Measurements from ENCODE around the gene TBX19. TPM values are rescaled to one million over a fixed set of nuclear protein-coding genes. Genes with fewer than 3 reads are reported as not detected.
A peak's percentile ranks its signal among the peaks of the same experiment; 100 is the strongest.

The TBX19 gene
- total RNA-seq, 1 experiment from 2014 or later: 3.0 TPM

- intact Hi-C loops (cut with micrococcal nuclease): loop anchor here (10.0 kb wide), 2 partner anchors 257 to 767 kb away; no protein-coding TSS in a partner anchor
- ChIA-PET POLR2A (no interaction called here), RAD21 (ENCODE audit: low non-redundant PET in 1 of 2, low total read pairs in 2 of 2, uncharacterized antibody in 2 of 2, unreplicated experiment in 2 of 2) (no interaction called here), CTCF (interaction anchor here (1.5 kb wide), 1 partner anchor 25 kb away, joined by 3 read pairs; no protein-coding TSS in a partner anchor)
- Histone ChIP-seq H3K4me2 (ENCODE audit: low read length) (peak overlapping the region; percentile 72), H2AFZ (ENCODE audit: low read depth, low read length, poor library complexity, severe bottlenecking) (peak overlapping the region; percentile 76), H3K79me2 (ENCODE audit: insufficient read depth, low read length) (no peaks in the 10 kb centered on the region), H3K4me1 (ENCODE audit: control insufficient read depth in 1 of 2, insufficient read depth in 2 of 2, low read length in 2 of 2) (peaks cover 11 to 19% of the 10 kb centered on the region in 2 experiments; a peak in 3 of 4 replicates), H3K27me3 (ENCODE audit: insufficient read depth, low read length) (no peaks in the 10 kb centered on the region), H3K4me3 (replicated peaks in 1 of 2; ENCODE audit: low read depth in 1 of 2, low read length in 2 of 2) (peak overlapping the region; percentile 49 to 59), H3K36me3 (ENCODE audit: control insufficient read depth in 1 of 2, insufficient read depth in 2 of 2, low read length in 2 of 2) (no peaks in the 10 kb centered on the region), H3K9me2 (ENCODE audit: insufficient read depth) (no peaks in the 10 kb centered on the region), H3K9ac (ENCODE audit: low read length) (no peak overlapping the region), H3K27ac (ENCODE audit: low read depth, low read length) (peak overlapping the region; percentile 56; the same call in 1 of the 2 replicates), H4K20me1 (ENCODE audit: insufficient read depth) (no peaks in the 10 kb centered on the region), H3K9me3 (ENCODE audit: control insufficient read depth in 1 of 2, insufficient read depth in 1 of 2, low read depth in 1 of 2, low read length in 2 of 2) (no peaks in the 10 kb centered on the region)
- TF ChIP-seq SIN3A (IDR thresholded peaks at IDR 0.05; ENCODE audit: low read depth) (no peak), SRF (IDR thresholded peaks at IDR 0.05; ENCODE audit: low read depth) (no peak), CEBPB (IDR thresholded peaks at IDR 0.05; ENCODE audit: low read depth) (no peak), MAX (IDR thresholded peaks at IDR 0.05) (peak; percentile 13; the same call in 1 of the 2 replicates), POLR2AphosphoS5 (IDR thresholded peaks at IDR 0.05; ENCODE audit: low read depth, low read length) (no peak), RAD21 (IDR thresholded peaks at IDR 0.05; ENCODE audit: low read depth) (no peak)
- no TSS peak for BruUV-seq (replicated peaks)
- ATAC-seq (peak; percentile 11; the same call in 1 of the 2 replicates), DNase-seq (ENCODE audit: low read depth, low spot score) (no peak)
These were observed 67.0 kb downstream of the TBX19 start for GRCh38 chr1:168347630-168348029.

- Histone ChIP-seq H3K4me1 (ENCODE audit: control insufficient read depth in 1 of 2, insufficient read depth in 2 of 2, low read length in 2 of 2) (peaks cover 6 to 13% of the 10 kb centered on the region in 2 experiments; a peak in 3 of 4 replicates), H3K4me3 (replicated peaks in 1 of 2; ENCODE audit: low read depth in 1 of 2, low read length in 2 of 2) (peak overlapping the region; percentile 49 to 59), H3K27ac (ENCODE audit: low read depth, low read length) (peak overlapping the region; percentile 56; the same call in 1 of the 2 replicates), H3K9me3 (ENCODE audit: control insufficient read depth in 1 of 2, insufficient read depth in 1 of 2, low read depth in 1 of 2, low read length in 2 of 2) (no peaks in the 10 kb centered on the region), H4K20me1 (ENCODE audit: insufficient read depth) (no peaks in the 10 kb centered on the region), H3K9ac (ENCODE audit: low read length) (peak overlapping the region; percentile 34), H2AFZ (ENCODE audit: low read depth, low read length, poor library complexity, severe bottlenecking) (peak overlapping the region; percentile 76), H3K36me3 (ENCODE audit: control insufficient read depth in 1 of 2, insufficient read depth in 2 of 2, low read length in 2 of 2) (no peaks in the 10 kb centered on the region), H3K79me2 (ENCODE audit: insufficient read depth, low read length) (no peaks in the 10 kb centered on the region), H3K4me2 (ENCODE audit: low read length) (peak overlapping the region; percentile 72), H3K27me3 (ENCODE audit: insufficient read depth, low read length) (no peaks in the 10 kb centered on the region), H3K9me2 (ENCODE audit: insufficient read depth) (no peaks in the 10 kb centered on the region)
- BruUV-seq (replicated peaks): no TSS peak
- POLR2A ChIA-PET: no interaction called here
- TF ChIP-seq CTCF (IDR thresholded peaks at IDR 0.05 in 2 of 3, conservative IDR thresholded peaks at IDR 0.05 in 1 of 3; ENCODE audit: borderline replicate concordance in 1 of 3, insufficient read depth in 1 of 3, low read depth in 2 of 3, low read length in 2 of 3): no peak
- no peak for TF ChIP-seq YY1 (IDR thresholded peaks at IDR 0.05; ENCODE audit: extremely low read depth, insufficient replicate concordance, low read depth, low read length)
- no peak for TF ChIP-seq TCF7L2 (IDR thresholded peaks at IDR 0.05; ENCODE audit: borderline replicate concordance, extremely low read depth, insufficient read depth, insufficient read length)
- no peak for TF ChIP-seq ATF3 (IDR thresholded peaks at IDR 0.05)
- TF ChIP-seq EGR1 (IDR thresholded peaks at IDR 0.05; ENCODE audit: low read depth): no peak
- TF ChIP-seq CBX3 (IDR thresholded peaks at IDR 0.05; ENCODE audit: low read depth): no peak
- TF ChIP-seq MAX (IDR thresholded peaks at IDR 0.05): no peak
- no peak for TF ChIP-seq ELF1 (IDR thresholded peaks at IDR 0.05; ENCODE audit: borderline replicate concordance, low read depth)
- ATAC-seq (no peak), DNase-seq (ENCODE audit: low read depth, low spot score) (peak; percentile 16)
- CTCF ChIA-PET: no interaction called here
- intact Hi-C loops (cut with micrococcal nuclease): loop anchor here (10.0 kb wide), 2 partner anchors 257 to 767 kb away; no protein-coding TSS in a partner anchor
- RAD21 ChIA-PET (ENCODE audit: low non-redundant PET in 1 of 2, low total read pairs in 2 of 2, uncharacterized antibody in 2 of 2, unreplicated experiment in 2 of 2): no interaction called here
These were observed 67.6 kb downstream of the TBX19 start for GRCh38 chr1:168348146-168348709.

Data from HCT116 (cell line).